GM12864 (cell line): ENCODE results near the gene GOLGA7B.

Experiments used
- DNase-seq: peaks from one replicate; pipeline ENCODE4 v3.0.0-alpha.2; 2011; ENCODE audit warnings: low read depth
- H3K4me3 ChIP-seq: 2 replicates; pipeline ENCODE4 v1.5.1; 2011; ENCODE audit warnings: mild to moderate bottlenecking, low read depth, low read length, control low read depth
- CTCF ChIP-seq: IDR thresholded peaks from 2 replicates; pipeline ENCODE4 v1.5.1; 2011; ENCODE audit warnings: low read depth, mild to moderate bottlenecking, moderate library complexity, low read length, control low read depth, inconsistent platforms; ENCODE audit errors: missing control alignments

GOLGA7B gene

GRCh38 chr10:97821308-97822038 is 28.2 kb upstream of the GOLGA7B start:
- DNase-seq, result no peak
- no peak for TF ChIP-seq CTCF
- no peak overlapping the region for H3K4me3 ChIP-seq

- H3K4me3 ChIP-seq, result no peak overlapping the region
- DNase-seq, result no peak
- TF ChIP-seq CTCF, result no peak
Measured at GRCh38 chr10:97822261-97822687, 27.4 kb upstream of the GOLGA7B start.

- no peak for DNase-seq
- H3K4me3 ChIP-seq, result no peak overlapping the region
- TF ChIP-seq CTCF, result no peak
Measured at GRCh38 chr10:97823734-97824133, 25.9 kb upstream of the GOLGA7B start.

- H3K4me3 ChIP-seq, result no peak overlapping the region
- TF ChIP-seq CTCF, result no peak
- DNase-seq, result no peak
Measured at GRCh38 chr10:97825020-97825760, 24.5 kb upstream of the GOLGA7B start.

- no peak for DNase-seq
- no peak overlapping the region for H3K4me3 ChIP-seq
- TF ChIP-seq CTCF, result no peak
Measured at GRCh38 chr10:97826892-97827291, 22.8 kb upstream of the GOLGA7B start.

GRCh38 chr10:97827702-97828291 is 21.8 kb upstream of the GOLGA7B start:
- no peak overlapping the region for H3K4me3 ChIP-seq

More at GRCh38 chr10:97827702-97828291, 21.8 kb upstream of the GOLGA7B start:
- DNase-seq, result no peak
- TF ChIP-seq CTCF, result no peak
